ENCODE results near the gene PHOX2A. TPM values are rescaled to one million over a fixed set of nuclear protein-coding genes. Genes with fewer than 3 reads are reported as not detected.
"Not testable (repeated sequence)": the region's sequence is repeated elsewhere in the genome, so short reads cannot be mapped to it uniquely, and the experiment has no call there.

PHOX2A gene
- total RNA-seq, 4 donors from 2014 or later: not detected

DNA sequence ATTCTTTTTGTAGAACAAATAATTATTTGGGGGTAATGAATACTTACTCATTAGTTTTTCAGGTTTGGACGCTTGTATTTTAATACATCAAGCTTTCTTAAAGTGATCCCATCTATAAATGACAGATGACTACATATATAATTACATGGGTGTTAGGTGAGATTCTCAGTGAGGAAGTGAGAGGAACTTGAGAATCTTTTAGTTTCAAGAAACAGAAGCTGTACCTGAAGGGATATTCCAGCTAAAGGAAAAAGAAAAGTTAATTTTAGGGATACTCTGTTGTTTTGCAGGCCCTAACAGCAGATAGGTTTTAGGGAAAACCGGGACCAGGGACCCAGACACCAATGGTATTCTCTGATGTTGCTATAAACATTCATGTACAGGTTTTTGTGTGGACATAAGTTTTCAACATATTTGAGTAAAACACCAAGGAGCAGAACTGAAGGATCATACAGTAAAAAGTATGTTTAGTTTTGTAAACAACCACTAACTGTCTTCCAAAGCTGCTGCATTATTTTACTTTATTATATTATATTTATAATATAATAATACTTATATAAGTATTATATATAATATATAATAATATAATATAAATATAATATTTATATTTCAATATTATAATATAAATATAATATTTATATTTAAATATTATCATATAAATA is 24.1 kb upstream of the PHOX2A start:
- no peak for TF ChIP-seq POLR2A (IDR thresholded peaks at IDR 0.05)
- TF ChIP-seq, protein P1, sequence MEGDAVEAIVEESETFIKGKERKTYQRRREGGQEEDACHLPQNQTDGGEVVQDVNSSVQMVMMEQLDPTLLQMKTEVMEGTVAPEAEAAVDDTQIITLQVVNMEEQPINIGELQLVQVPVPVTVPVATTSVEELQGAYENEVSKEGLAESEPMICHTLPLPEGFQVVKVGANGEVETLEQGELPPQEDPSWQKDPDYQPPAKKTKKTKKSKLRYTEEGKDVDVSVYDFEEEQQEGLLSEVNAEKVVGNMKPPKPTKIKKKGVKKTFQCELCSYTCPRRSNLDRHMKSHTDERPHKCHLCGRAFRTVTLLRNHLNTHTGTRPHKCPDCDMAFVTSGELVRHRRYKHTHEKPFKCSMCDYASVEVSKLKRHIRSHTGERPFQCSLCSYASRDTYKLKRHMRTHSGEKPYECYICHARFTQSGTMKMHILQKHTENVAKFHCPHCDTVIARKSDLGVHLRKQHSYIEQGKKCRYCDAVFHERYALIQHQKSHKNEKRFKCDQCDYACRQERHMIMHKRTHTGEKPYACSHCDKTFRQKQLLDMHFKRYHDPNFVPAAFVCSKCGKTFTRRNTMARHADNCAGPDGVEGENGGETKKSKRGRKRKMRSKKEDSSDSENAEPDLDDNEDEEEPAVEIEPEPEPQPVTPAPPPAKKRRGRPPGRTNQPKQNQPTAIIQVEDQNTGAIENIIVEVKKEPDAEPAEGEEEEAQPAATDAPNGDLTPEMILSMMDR (IDR thresholded peaks at IDR 0.05): no peak
- intact Hi-C loops (cut with DNase I; ENCODE audit: low total_unique reads): no loop called here
- Histone ChIP-seq H3K4me1 (no peaks in the 10 kb centered on the region), H3K36me3 (no peaks in the 10 kb centered on the region), H3K27ac (no peak overlapping the region), H3K9me3 (no peaks in the 10 kb centered on the region), H3K27me3 (no peaks in the 10 kb centered on the region), H3K4me3 (no peak overlapping the region)
- DNase-seq: no peak

DNA sequence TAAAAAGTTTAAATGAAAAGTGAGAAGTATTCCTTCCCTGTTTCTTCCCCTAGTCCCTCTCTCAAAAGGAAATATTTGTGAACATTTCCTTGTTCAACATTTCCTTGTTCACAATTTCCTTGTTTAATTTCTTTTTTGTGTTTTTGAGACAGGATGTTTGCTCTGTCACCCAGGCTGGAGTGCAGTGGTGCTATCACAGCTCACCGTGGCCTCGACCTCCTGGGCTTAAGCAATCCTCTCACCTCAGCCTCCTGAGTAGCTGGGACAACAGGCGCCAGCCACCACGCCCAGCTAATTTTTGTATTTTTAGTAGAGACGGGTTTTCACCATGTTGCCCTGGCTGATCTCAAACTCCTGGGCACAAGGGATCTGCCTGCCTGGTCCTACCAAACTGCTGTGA is 23.0 kb upstream of the PHOX2A start:
- DNase-seq; H3K4me1 ChIP-seq; H3K27ac ChIP-seq; H3K27me3 ChIP-seq; H3K9me3 ChIP-seq; H3K36me3 ChIP-seq; H3K4me3 ChIP-seq; intact Hi-C loops (cut with DNase I; ENCODE audit: low total_unique reads): not testable (repeated sequence)

DNA sequence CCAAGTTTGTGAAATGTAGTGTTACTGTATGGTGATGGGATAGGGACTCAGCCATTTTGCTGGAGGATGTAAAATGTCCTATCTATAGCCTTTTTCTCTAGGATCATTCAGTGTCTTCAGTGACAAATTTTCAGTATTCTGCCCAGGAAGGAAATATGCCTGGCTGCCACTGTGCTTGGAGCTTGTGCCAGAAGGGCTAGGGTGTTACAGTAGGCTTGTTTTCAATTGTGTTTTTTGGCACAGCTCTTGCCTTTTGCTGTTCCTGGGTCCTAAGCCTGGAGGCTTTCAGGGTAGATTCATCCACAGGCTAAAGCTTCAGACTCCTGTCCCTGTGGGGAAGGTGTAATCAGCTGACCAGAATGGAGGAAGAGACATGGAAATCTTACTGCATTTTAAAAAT is 22.0 kb upstream of the PHOX2A start:
- DNase-seq: no peak
- Histone ChIP-seq H3K36me3 (no peaks in the 10 kb centered on the region), H3K4me3 (no peak overlapping the region), H3K9me3 (no peaks in the 10 kb centered on the region), H3K27me3 (no peaks in the 10 kb centered on the region), H3K27ac (no peak overlapping the region), H3K4me1 (no peaks in the 10 kb centered on the region)
- TF ChIP-seq, protein P1 (IDR thresholded peaks at IDR 0.05): no peak
- TF ChIP-seq POLR2A (IDR thresholded peaks at IDR 0.05): no peak
- intact Hi-C loops (cut with DNase I; ENCODE audit: low total_unique reads): no loop called here

DNA sequence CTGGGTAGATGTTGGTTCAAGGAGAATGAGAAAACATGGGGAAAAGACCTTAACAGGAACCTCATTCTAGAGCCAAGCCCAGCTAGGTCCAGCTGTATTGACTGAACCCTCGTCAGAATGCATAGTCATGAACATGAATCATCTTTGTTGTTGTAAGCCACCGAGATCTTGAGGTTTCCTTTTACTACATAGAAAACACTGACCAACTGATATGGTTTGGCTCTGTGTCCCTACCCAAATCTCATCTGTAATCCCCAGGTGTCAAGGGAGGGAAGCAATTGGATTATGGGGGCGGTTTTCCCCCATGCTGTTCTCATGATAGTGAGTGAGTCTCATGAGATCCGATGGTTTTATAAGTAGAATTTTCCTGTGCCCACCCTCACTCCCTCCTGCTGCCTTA is 19.4 kb upstream of the PHOX2A start:
- Histone ChIP-seq H3K9me3 (no peaks in the 10 kb centered on the region), H3K4me1 (no peaks in the 10 kb centered on the region), H3K27me3 (no peaks in the 10 kb centered on the region), H3K27ac (no peak overlapping the region), H3K36me3 (no peaks in the 10 kb centered on the region), H3K4me3 (no peak overlapping the region)
- TF ChIP-seq, protein P1 (IDR thresholded peaks at IDR 0.05): no peak
- TF ChIP-seq POLR2A (IDR thresholded peaks at IDR 0.05): no peak
- intact Hi-C loops (cut with DNase I; ENCODE audit: low total_unique reads): no loop called here
- no peak for DNase-seq

DNA sequence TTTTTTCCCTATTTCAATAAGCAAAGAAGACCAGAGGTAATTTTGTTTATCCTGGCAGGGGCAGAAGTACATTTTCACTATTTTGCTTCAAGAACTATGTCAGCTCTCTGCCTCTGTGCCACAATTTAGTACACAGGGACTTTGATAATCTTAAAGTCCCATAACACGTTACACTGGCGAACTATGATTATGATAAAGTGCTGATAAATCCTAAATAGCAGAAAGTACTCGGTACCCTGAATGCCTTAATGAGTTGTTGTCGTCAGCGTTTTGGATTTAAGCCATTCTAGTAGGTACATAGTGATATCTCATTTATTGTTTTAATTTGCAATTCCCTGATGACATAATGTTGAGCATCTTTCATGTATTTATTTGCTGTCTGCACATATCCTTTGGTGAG is 16.6 kb upstream of the PHOX2A start:
- Histone ChIP-seq H3K9me3 (no peaks in the 10 kb centered on the region), H3K36me3 (no peaks in the 10 kb centered on the region), H3K27me3 (no peaks in the 10 kb centered on the region), H3K4me1 (no peaks in the 10 kb centered on the region), H3K27ac (no peak overlapping the region), H3K4me3 (no peak overlapping the region)
- TF ChIP-seq, protein P1 (IDR thresholded peaks at IDR 0.05): no peak
- no peak for DNase-seq
- intact Hi-C loops (cut with DNase I; ENCODE audit: low total_unique reads): no loop called here

DNA sequence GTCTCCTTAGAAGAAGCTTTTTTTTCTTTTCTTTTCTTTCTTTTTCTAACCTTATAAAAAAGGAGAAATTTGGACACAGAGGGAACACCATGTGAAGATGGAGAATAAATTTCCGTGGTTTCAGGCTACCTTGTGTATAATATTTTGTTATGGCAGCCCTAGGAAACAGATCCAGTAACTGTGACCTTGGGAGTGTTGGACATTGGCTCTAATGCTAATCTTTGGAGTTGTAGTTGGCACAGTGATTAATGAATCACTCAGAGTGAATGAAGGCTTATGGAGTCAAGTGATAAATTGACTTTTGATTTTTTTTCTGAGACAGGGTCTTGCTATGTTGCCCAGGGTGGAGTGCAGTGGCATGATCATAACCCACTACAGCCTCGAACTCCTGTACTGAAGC is 15.5 kb upstream of the PHOX2A start:
- intact Hi-C loops (cut with DNase I; ENCODE audit: low total_unique reads): no loop called here
- no peak for TF ChIP-seq POLR2A (IDR thresholded peaks at IDR 0.05)
- TF ChIP-seq, protein P1 (IDR thresholded peaks at IDR 0.05): no peak
- DNase-seq: no peak
- Histone ChIP-seq H3K27ac (no peak overlapping the region), H3K4me1 (no peaks in the 10 kb centered on the region), H3K27me3 (no peaks in the 10 kb centered on the region), H3K9me3 (no peaks in the 10 kb centered on the region), H3K4me3 (no peak overlapping the region), H3K36me3 (no peaks in the 10 kb centered on the region)

Data from uterus (tissue), 4 donors.